ENCODE data around the gene GNRH2.
"Not testable (repeated sequence)": the region's sequence is repeated elsewhere in the genome, so short reads cannot be mapped to it uniquely, and the experiment has no call there.

Gene GNRH2

GRCh38 chr20:3072530-3073250 is 29.3 kb downstream of the GNRH2 start:
- no peak for DNase-seq (ENCODE audit: low read depth, low spot score)

GRCh38 chr20:3073251-3073643 is 29.8 kb downstream of the GNRH2 start:
- DNase-seq (ENCODE audit: low read depth, low spot score) = not testable (repeated sequence)

GRCh38 chr20:3074812-3075211 is 31.4 kb downstream of the GNRH2 start:
- no peak for DNase-seq (ENCODE audit: low read depth, low spot score)

GRCh38 chr20:3075315-3075714 is 31.9 kb downstream of the GNRH2 start:
- not testable (repeated sequence) for DNase-seq (ENCODE audit: low read depth, low spot score)

- DNase-seq (ENCODE audit: low read depth, low spot score) = no peak
These were observed 34.3 kb downstream of the GNRH2 start for GRCh38 chr20:3077618-3078134.

- no peak for DNase-seq (ENCODE audit: low read depth, low spot score)
These were observed 37.5 kb downstream of the GNRH2 start for GRCh38 chr20:3080939-3081388.

- DNase-seq (ENCODE audit: low read depth, low spot score) = no peak
These were observed 38.2 kb downstream of the GNRH2 start for GRCh38 chr20:3081641-3082040.

GRCh38 chr20:3082306-3082951 is 39.0 kb downstream of the GNRH2 start:
- no peak for DNase-seq (ENCODE audit: low read depth, low spot score)

GRCh38 chr20:3082955-3083952 is 39.8 kb downstream of the GNRH2 start:
- DNase-seq (ENCODE audit: low read depth, low spot score) = no peak

GRCh38 chr20:3084283-3084985 is 41.0 kb downstream of the GNRH2 start, which contains the start of gene AVP:
Gene AVP (minus strand): TSS chr20:3084724. CDS start chr20:3084674, 50 bp downstream.
- DNase-seq (ENCODE audit: low read depth, low spot score) = no peak

- DNase-seq (ENCODE audit: low read depth, low spot score) = no peak
These were observed 41.6 kb downstream of the GNRH2 start for GRCh38 chr20:3084986-3085360.

GRCh38 chr20:3085571-3086072 is 42.2 kb downstream of the GNRH2 start:
- DNase-seq (ENCODE audit: low read depth, low spot score) = no peak

GRCh38 chr20:3088031-3088430 is 44.6 kb downstream of the GNRH2 start:
- no peak for DNase-seq (ENCODE audit: low read depth, low spot score)

- DNase-seq (ENCODE audit: low read depth, low spot score) = no peak
These were observed 47.1 kb downstream of the GNRH2 start for GRCh38 chr20:3090565-3090964.

- DNase-seq (ENCODE audit: low read depth, low spot score) = no peak
These were observed 49.4 kb downstream of the GNRH2 start for GRCh38 chr20:3092611-3093379.

- no peak for DNase-seq (ENCODE audit: low read depth, low spot score)
These were observed 50.5 kb downstream of the GNRH2 start for GRCh38 chr20:3093861-3094361.

- no peak for DNase-seq (ENCODE audit: low read depth, low spot score)
These were observed 51.6 kb downstream of the GNRH2 start for GRCh38 chr20:3094848-3095629.
